DOHH2 (cell line): Measurements from ENCODE around the gene FAM131C.
"Not testable (repeated sequence)": the region's sequence is repeated elsewhere in the genome, so short reads cannot be mapped to it uniquely, and the experiment has no call there.

Experiments used
- EZH2phosphoT487 ChIP-seq: fragments of 200-600 bp; sonication (generic); IDR thresholded peaks from 2 replicates; pipeline ENCODE4 v1.6.1; 2017; ENCODE audit warnings: borderline replicate concordance, mild to moderate bottlenecking, antibody characterized with exemption, low read length, moderate library complexity, mixed read lengths
- TF ChIP-seq, protein P1 (sequence below): fragments of 200-600 bp; sonication (generic); IDR thresholded peaks from one replicate; pipeline ENCODE4 v1.5.1; 2014; ENCODE audit warnings: antibody characterized with exemption, mild to moderate bottlenecking, low read depth, low read length; ENCODE audit not compliant: poor library complexity, severe bottlenecking

DNA sequence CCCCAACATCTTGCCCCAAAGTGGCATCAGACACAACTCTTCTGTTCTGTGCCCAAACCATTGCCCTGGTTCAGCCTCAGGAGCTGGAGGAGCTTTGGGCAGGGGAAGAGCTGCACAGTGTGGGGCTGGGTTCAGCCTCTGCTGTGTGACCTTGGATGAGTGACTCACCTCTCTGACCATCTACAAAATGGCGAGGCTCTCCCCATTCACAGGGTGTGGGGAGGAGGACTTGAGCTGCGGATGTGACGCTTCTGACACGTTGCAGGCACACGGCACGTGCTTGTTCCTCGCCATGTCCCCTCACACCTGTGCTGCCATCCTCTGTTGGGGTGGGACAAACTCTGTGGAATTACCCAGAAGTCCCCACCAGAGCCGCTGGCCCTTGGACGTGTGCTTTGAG, 30.8 kb downstream of the FAM131C start:
- TF ChIP-seq, protein P1, sequence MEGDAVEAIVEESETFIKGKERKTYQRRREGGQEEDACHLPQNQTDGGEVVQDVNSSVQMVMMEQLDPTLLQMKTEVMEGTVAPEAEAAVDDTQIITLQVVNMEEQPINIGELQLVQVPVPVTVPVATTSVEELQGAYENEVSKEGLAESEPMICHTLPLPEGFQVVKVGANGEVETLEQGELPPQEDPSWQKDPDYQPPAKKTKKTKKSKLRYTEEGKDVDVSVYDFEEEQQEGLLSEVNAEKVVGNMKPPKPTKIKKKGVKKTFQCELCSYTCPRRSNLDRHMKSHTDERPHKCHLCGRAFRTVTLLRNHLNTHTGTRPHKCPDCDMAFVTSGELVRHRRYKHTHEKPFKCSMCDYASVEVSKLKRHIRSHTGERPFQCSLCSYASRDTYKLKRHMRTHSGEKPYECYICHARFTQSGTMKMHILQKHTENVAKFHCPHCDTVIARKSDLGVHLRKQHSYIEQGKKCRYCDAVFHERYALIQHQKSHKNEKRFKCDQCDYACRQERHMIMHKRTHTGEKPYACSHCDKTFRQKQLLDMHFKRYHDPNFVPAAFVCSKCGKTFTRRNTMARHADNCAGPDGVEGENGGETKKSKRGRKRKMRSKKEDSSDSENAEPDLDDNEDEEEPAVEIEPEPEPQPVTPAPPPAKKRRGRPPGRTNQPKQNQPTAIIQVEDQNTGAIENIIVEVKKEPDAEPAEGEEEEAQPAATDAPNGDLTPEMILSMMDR: not testable (repeated sequence)
- not testable (repeated sequence) for TF ChIP-seq EZH2phosphoT487
